PC-9 (cell line): ENCODE data around the gene POU5F1.

Source experiments
- EZH2 ChIP-seq: fragments of 200-600 bp; sonication (generic); IDR thresholded peaks from 2 replicates; pipeline ENCODE4 v1.8.0; 2017; ENCODE audit warnings: antibody characterized with exemption, low read depth
- TF ChIP-seq, protein P1 (sequence below): fragments of 200-600 bp; sonication (generic); conservative IDR thresholded peaks from 2 replicates; pipeline ENCODE4 v1.6.1; 2017; ENCODE audit warnings: mixed run types, antibody characterized with exemption, mild to moderate bottlenecking, moderate library complexity

DNA sequence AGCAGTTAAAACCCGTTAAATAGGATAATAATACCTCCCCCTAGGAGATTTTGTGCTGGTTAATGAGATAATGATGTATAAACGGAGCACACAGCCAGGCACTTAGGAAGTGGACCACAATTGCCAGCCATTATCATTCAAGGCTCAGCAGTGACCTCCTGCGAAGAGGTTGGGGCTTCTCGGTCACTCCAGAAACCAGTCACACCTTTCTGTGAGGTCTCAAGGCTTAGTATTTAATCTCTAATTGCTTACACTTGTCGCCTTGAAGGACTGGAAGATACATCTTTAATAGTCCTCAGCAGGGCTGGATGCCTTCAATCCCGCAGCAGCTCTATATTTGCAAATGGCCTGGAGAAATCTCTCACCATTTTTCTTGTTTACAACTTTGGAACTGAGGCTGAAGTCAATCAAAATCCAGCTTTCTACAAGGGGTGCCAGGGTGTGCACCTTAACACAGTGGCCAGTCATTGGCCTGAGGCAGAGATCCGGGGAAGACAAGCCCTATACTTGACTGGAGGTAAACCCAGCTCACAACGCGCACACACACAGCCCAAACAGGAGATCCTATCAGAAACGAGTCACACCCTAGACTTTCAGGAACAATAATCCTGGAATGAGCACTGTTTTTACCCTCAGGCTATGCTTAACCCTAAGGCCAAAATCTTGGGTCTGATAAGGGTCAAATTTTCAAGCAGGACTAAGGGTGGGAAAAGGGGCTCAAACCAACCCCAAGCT is 1.2 kb downstream of the POU5F1 start:
- TF ChIP-seq, protein P1, sequence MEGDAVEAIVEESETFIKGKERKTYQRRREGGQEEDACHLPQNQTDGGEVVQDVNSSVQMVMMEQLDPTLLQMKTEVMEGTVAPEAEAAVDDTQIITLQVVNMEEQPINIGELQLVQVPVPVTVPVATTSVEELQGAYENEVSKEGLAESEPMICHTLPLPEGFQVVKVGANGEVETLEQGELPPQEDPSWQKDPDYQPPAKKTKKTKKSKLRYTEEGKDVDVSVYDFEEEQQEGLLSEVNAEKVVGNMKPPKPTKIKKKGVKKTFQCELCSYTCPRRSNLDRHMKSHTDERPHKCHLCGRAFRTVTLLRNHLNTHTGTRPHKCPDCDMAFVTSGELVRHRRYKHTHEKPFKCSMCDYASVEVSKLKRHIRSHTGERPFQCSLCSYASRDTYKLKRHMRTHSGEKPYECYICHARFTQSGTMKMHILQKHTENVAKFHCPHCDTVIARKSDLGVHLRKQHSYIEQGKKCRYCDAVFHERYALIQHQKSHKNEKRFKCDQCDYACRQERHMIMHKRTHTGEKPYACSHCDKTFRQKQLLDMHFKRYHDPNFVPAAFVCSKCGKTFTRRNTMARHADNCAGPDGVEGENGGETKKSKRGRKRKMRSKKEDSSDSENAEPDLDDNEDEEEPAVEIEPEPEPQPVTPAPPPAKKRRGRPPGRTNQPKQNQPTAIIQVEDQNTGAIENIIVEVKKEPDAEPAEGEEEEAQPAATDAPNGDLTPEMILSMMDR: no peak
- TF ChIP-seq EZH2: no peak
